Measurements from ENCODE around the gene ANGEL1.

The ANGEL1 gene

GRCh38 chr14:76812422-76813383 lies at the start of gene ANGEL1:
ANGEL1 (minus strand) TSS chr14:76812882; CDS start chr14:76812827, 55 bp downstream.
- DNase-seq = peak; percentile 95

GRCh38 chr14:76861574-76862255 lies 49.0 kb upstream of the ANGEL1 start:
- no peak for DNase-seq

- DNase-seq = no peak
Observed at GRCh38 chr14:76856769-76857168, 44.1 kb upstream of the ANGEL1 start.

- no peak for DNase-seq
Observed at GRCh38 chr14:76855066-76855465, 42.4 kb upstream of the ANGEL1 start.

GRCh38 chr14:76848879-76849278 lies 36.2 kb upstream of the ANGEL1 start:
- no peak for DNase-seq

GRCh38 chr14:76846331-76847047 lies 33.8 kb upstream of the ANGEL1 start:
- no peak for DNase-seq

- DNase-seq = peak; percentile 33
Observed at GRCh38 chr14:76844223-76844622, 31.5 kb upstream of the ANGEL1 start.

GRCh38 chr14:76842414-76842813 lies 29.7 kb upstream of the ANGEL1 start:
- no peak for DNase-seq

- no peak for DNase-seq
Observed at GRCh38 chr14:76837524-76837923, 24.8 kb upstream of the ANGEL1 start.

GRCh38 chr14:76836029-76836630 lies 23.4 kb upstream of the ANGEL1 start:
- no peak for DNase-seq

GRCh38 chr14:76834241-76834661 lies 21.6 kb upstream of the ANGEL1 start:
- DNase-seq = no peak

- DNase-seq = no peak
Observed at GRCh38 chr14:76833011-76833410, 20.3 kb upstream of the ANGEL1 start.

- no peak for DNase-seq
Observed at GRCh38 chr14:76832503-76832988, 19.9 kb upstream of the ANGEL1 start.

GRCh38 chr14:76830556-76830955 lies 17.9 kb upstream of the ANGEL1 start:
- no peak for DNase-seq

GRCh38 chr14:76829650-76830421 lies 17.2 kb upstream of the ANGEL1 start:
- DNase-seq = no peak

- DNase-seq = no peak
Observed at GRCh38 chr14:76829013-76829365, 16.3 kb upstream of the ANGEL1 start.

GRCh38 chr14:76828339-76829012 lies 15.8 kb upstream of the ANGEL1 start:
- no peak for DNase-seq

- no peak for DNase-seq
Observed at GRCh38 chr14:76827696-76828296, 15.1 kb upstream of the ANGEL1 start.

GRCh38 chr14:76826122-76826521 lies 13.4 kb upstream of the ANGEL1 start, which contains the start of gene LRRC74A:
LRRC74A (plus strand) TSS chr14:76826408; CDS start chr14:76826698, 290 bp downstream.
- no peak for DNase-seq

- DNase-seq = no peak
Observed at GRCh38 chr14:76820700-76821099, 8.0 kb upstream of the ANGEL1 start.
